SK-N-SH (cell line): ENCODE data around the gene SMPD3. TPM values are rescaled to one million over a fixed set of nuclear protein-coding genes. Genes with fewer than 3 reads are reported as not detected.
"Not testable (repeated sequence)": the region's sequence is repeated elsewhere in the genome, so short reads cannot be mapped to it uniquely, and the experiment has no call there.

ENCODE experiments used
- CTCF ChIA-PET: fragments of 300-600, 350-600 bp; formaldehyde crosslinking; extraction: SDS; loops from one replicate; lab custom pipeline; 2021; lab: Yijun Ruan, JAX
- POLR2A ChIA-PET: fragments of 350-600 bp; sonication (Branson Sonifier 250); formaldehyde crosslinking; extraction: SDS; loops from one replicate; lab custom pipeline; 2020; ENCODE audit warnings: antibody characterized with exemption, inconsistent platforms; lab: Yijun Ruan, JAX
- DNase-seq: peaks from one replicate; pipeline ENCODE4 v3.0.0; 2012
- H2AFZ ChIP-seq: fragments of 200-600 bp; sonication (generic); 2 replicates; pipeline ENCODE4 v1.8.1; 2016; ENCODE audit warnings: antibody characterized with exemption, mild to moderate bottlenecking, low read depth
- H3F3A ChIP-seq: fragments of 200-600 bp; sonication (generic); replicated peaks from 2 replicates; pipeline ENCODE3; 2016; ENCODE audit warnings: antibody characterized with exemption, mild to moderate bottlenecking; ENCODE audit not compliant: insufficient read depth
- H3K27ac ChIP-seq, 2 experiments: fragments of 200-500 bp in 1 of 2; fragments of 200-600 bp in 1 of 2; sonication (Bioruptor generic) in 1 of 2; sonication (generic), shearing (Covaris generic) in 1 of 2; 2 replicates each; pipeline versions ENCODE4 v1.5.1 to v1.6.1; 2014 to 2016; ENCODE audit warnings: low read depth in 2 of 2, inconsistent platforms in 1 of 2, low read length in 1 of 2, mild to moderate bottlenecking in 1 of 2, mixed read lengths in 1 of 2
- H3K27me3 ChIP-seq: fragments of 200-600 bp; sonication (generic), shearing (Covaris generic); 2 replicates; pipeline ENCODE4 v1.6.1; 2016; ENCODE audit warnings: mixed run types; ENCODE audit not compliant: insufficient read depth
- H3K36me3 ChIP-seq, 2 experiments: fragments of 200-500 bp in 1 of 2; fragments of 200-600 bp in 1 of 2; sonication (Bioruptor generic) in 1 of 2; sonication (generic) in 1 of 2; replicated peaks in 1 of 2; 2 replicates each; pipeline versions ENCODE3 to v1.5.1; 2014 to 2016; ENCODE audit warnings: low read length in 1 of 2, mild to moderate bottlenecking in 1 of 2; ENCODE audit not compliant: insufficient read depth in 2 of 2, control insufficient read depth in 1 of 2
- H3K4me1 ChIP-seq, 2 experiments: fragments of 200-500 bp in 1 of 2; fragments of 200-600 bp in 1 of 2; sonication (Bioruptor generic) in 1 of 2; sonication (generic), shearing (Covaris generic) in 1 of 2; 2 replicates each; pipeline versions ENCODE4 v1.5.1 to v1.6.1; 2014 to 2016; ENCODE audit warnings: low read depth in 1 of 2, low read length in 1 of 2, mixed run types in 1 of 2; ENCODE audit not compliant: insufficient read depth in 2 of 2, control insufficient read depth in 1 of 2
- H3K4me2 ChIP-seq: fragments of 200-600 bp; sonication (generic), shearing (Covaris generic); 2 replicates; pipeline ENCODE4 v1.6.1; 2017; ENCODE audit warnings: mixed run types
- H3K4me3 ChIP-seq, 2 experiments: fragments of 200-500 bp in 1 of 2; fragments of 200-600 bp in 1 of 2; sonication (Bioruptor generic) in 1 of 2; sonication (generic), shearing (Covaris generic) in 1 of 2; 2 replicates each; pipeline versions ENCODE4 v1.5.1 to v1.8.1; 2014 to 2016; ENCODE audit warnings: low read depth in 2 of 2, inconsistent platforms in 1 of 2, low read length in 1 of 2, mild to moderate bottlenecking in 1 of 2, mixed read lengths in 1 of 2, moderate library complexity in 1 of 2
- H3K79me2 ChIP-seq: fragments of 200-600 bp; sonication (generic); 2 replicates; pipeline ENCODE4 v1.8.1; 2017; ENCODE audit warnings: mild to moderate bottlenecking; ENCODE audit not compliant: insufficient read depth
- H3K9ac ChIP-seq: fragments of 200-600 bp; sonication (generic); 2 replicates; pipeline ENCODE4 v1.6.1; 2017; ENCODE audit warnings: mixed run types
- H3K9me2 ChIP-seq: fragments of 200-600 bp; sonication (generic); 2 replicates; pipeline ENCODE4 v1.6.1; 2017; ENCODE audit warnings: mixed run types
- H3K9me3 ChIP-seq: fragments of 200-600 bp; sonication (generic); 2 replicates; pipeline ENCODE4 v1.6.1; 2017; ENCODE audit warnings: mixed run types, mild to moderate bottlenecking, moderate library complexity
- H4K20me1 ChIP-seq: fragments of 200-600 bp; sonication (generic); 2 replicates; pipeline ENCODE4 v1.6.1; 2017; ENCODE audit warnings: mild to moderate bottlenecking, mixed run types; ENCODE audit not compliant: insufficient read depth
- CHD2 ChIP-seq: fragments of 150-350 bp; IDR thresholded peaks from 2 replicates; pipeline ENCODE4 v1.6.1; 2018; ENCODE audit warnings: low read length; ENCODE audit not compliant: partially characterized antibody
- CTCF ChIP-seq: fragments of 200-600 bp; sonication (generic); IDR thresholded peaks from 2 replicates; pipeline ENCODE4 v1.6.1; 2017; ENCODE audit warnings: antibody characterized with exemption, mild to moderate bottlenecking, moderate library complexity
- EP300 ChIP-seq, 2 experiments: IDR thresholded peaks; 2 replicates each; pipeline versions ENCODE4 v1.4.0 to v1.6.1; 2012; ENCODE audit warnings: borderline replicate concordance in 1 of 2, low read depth in 1 of 2, low read length in 1 of 2
- EZH2phosphoT487 ChIP-seq: fragments of 200-600 bp; sonication (generic); IDR thresholded peaks from 2 replicates; pipeline ENCODE4 v1.6.1; 2017; ENCODE audit warnings: low read depth, mixed run types, mild to moderate bottlenecking, antibody characterized with exemption, moderate library complexity, borderline replicate concordance
- GABPA ChIP-seq: IDR thresholded peaks from 2 replicates; pipeline ENCODE4 v1.4.0; 2012; ENCODE audit warnings: low read depth, mild to moderate bottlenecking
- GATA2 ChIP-seq: sonication (generic); formaldehyde crosslinking; IDR thresholded peaks from 2 replicates; pipeline ENCODE4 v1.5.0; 2020; ENCODE audit warnings: mild to moderate bottlenecking, missing genetic modification reagents
- MXI1 ChIP-seq: IDR thresholded peaks from 2 replicates; pipeline ENCODE4 v1.6.1; 2012; ENCODE audit warnings: mild to moderate bottlenecking, low read depth, low read length, improper control_type of control experiment
- RCOR1 ChIP-seq: fragments of 150-350 bp; IDR thresholded peaks from 2 replicates; pipeline ENCODE4 v1.6.1; 2017; ENCODE audit warnings: antibody characterized with exemption, low read length
- REST ChIP-seq: IDR thresholded peaks from 2 replicates; pipeline ENCODE4 v1.6.1; 2012; ENCODE audit warnings: mild to moderate bottlenecking, low read depth, low read length, moderate library complexity
- TAF1 ChIP-seq: IDR thresholded peaks from 2 replicates; pipeline ENCODE4 v1.6.1; 2012; ENCODE audit warnings: low read depth, mild to moderate bottlenecking, low read length, moderate library complexity, borderline replicate concordance
- YY1 ChIP-seq: IDR thresholded peaks from 2 replicates; pipeline ENCODE4 v1.4.0; 2012; ENCODE audit warnings: low read depth, mild to moderate bottlenecking
- ZBTB33 ChIP-seq: IDR thresholded peaks from 2 replicates; pipeline ENCODE4 v1.4.0; 2012; ENCODE audit warnings: low read depth, borderline replicate concordance
- WGBS: methylation state at CpG from one replicate; pipeline ENCODE4 v1.1.6; 2017; ENCODE audit warnings: low lambda C conversion rate; 5-methylcytosine and 5-hydroxymethylcytosine counted together
- polyA plus RNA-seq, 3 experiments: library from polyadenylated mRNA; depleted of rRNA; stranded (reverse); fragments of >200 nt; gene quantifications; 2 replicates each; pipeline ENCODE4 v1.2.3, GENCODE V29; 2012

Gene SMPD3
- polyA plus RNA-seq, 1 of the 3 experiments (the other 2 are of a cell fraction): 0.38 TPM

- TF ChIP-seq EZH2phosphoT487: no peak
- TF ChIP-seq GABPA: 0 out of 2 replicates have a peak, but pooled peaks have one; percentile 24
- TF ChIP-seq CTCF: no peak
- peak; percentile 29; the same call in 1 of the 2 replicates for TF ChIP-seq TAF1
- TF ChIP-seq GATA2 (CRISPR knock-in tag): no peak
- no peak for TF ChIP-seq ZBTB33
- TF ChIP-seq MXI1: peak; percentile 90
Measured at GRCh38 chr16:68448360-68448970, at the start of gene SMPD3 (continued).

- Histone ChIP-seq H2AFZ (no peak overlapping the region), H3K36me3 (no peaks in the 10 kb centered on the region), H3K9me3 (no peaks in the 10 kb centered on the region), H3K9me2 (no peaks in the 10 kb centered on the region), H3K4me3 (no peak overlapping the region), H3K4me2 (no peak overlapping the region), H3K27me3 (no peaks in the 10 kb centered on the region; the same call in 1 of the 2 replicates), H3K27ac (no peak overlapping the region), H3K79me2 (no peaks in the 10 kb centered on the region), H3F3A (no peaks in the 10 kb centered on the region), H3K9ac (no peak overlapping the region), H4K20me1 (no peaks in the 10 kb centered on the region), H3K4me1 (peaks cover 0 to 14% of the 10 kb centered on the region in 2 experiments; a peak in 1 of 4 replicates)
- DNase-seq: peak; percentile 80
- CTCF ChIA-PET: interaction anchor here (0.9 to 1.4 kb wide), 6 partner anchors 15 to 83 kb away, joined by 3 to 5 read pairs (median 3); no protein-coding TSS in a partner anchor
- POLR2A ChIA-PET: no interaction called here
- TF ChIP-seq EZH2phosphoT487: no peak
- peak; percentile 73 for TF ChIP-seq RCOR1
- TF ChIP-seq EP300 (IDR thresholded peaks at IDR 0.05; ENCODE audit: borderline replicate concordance in 1 of 2, low read depth in 1 of 2, low read length in 1 of 2): no peak
- TF ChIP-seq GABPA: no peak
- no peak for TF ChIP-seq YY1
- TF ChIP-seq REST: no peak
- TF ChIP-seq MXI1: 0 out of 2 replicates have a peak, but pooled peaks have one; percentile 37
- peak; percentile 9 for TF ChIP-seq CHD2
- WGBS: 9% methylated on average over 6 of the region's 8 CpGs
Measured at GRCh38 chr16:68496689-68497088, 48.4 kb upstream of the SMPD3 start.

- H3K4me1 ChIP-seq: peaks cover 0 to 14% of the 10 kb centered on the region in 2 experiments; a peak in 1 of 4 replicates
- H3K9me2 ChIP-seq, H3K4me2 ChIP-seq, H3K36me3 ChIP-seq, H2AFZ ChIP-seq, POLR2A ChIA-PET, H4K20me1 ChIP-seq, H3K4me3 ChIP-seq, H3K9me3 ChIP-seq, H3K27me3 ChIP-seq, DNase-seq, H3K27ac ChIP-seq, H3K9ac ChIP-seq, H3K79me2 ChIP-seq, H3F3A ChIP-seq: not testable (repeated sequence)
- WGBS: 52% methylated on average over 5 of the region's 5 CpGs
- CTCF ChIA-PET: interaction anchor here (0.7 to 1.5 kb wide), 2 partner anchors 27 to 98 kb away, joined by 3 read pairs; no protein-coding TSS in a partner anchor
Measured at GRCh38 chr16:68494261-68494660, 46.0 kb upstream of the SMPD3 start.
